Trophoblast cell (in vitro differentiated cells and primary cell): ENCODE results near the gene RFC2.
"Not testable (repeated sequence)": the region's sequence is repeated elsewhere in the genome, so short reads cannot be mapped to it uniquely, and the experiment has no call there.

Experiments
- DNase-seq, 2 donors: peaks; one replicate each; pipeline ENCODE4 v3.0.0-alpha.2; 2016
- H2AFZ ChIP-seq: 2 replicates; pipeline ENCODE4 v1.6.1; 2013; ENCODE audit warnings: low read length, moderate library complexity, mild to moderate bottlenecking; ENCODE audit not compliant: insufficient read depth, poor library complexity
- H2AK5ac ChIP-seq: 2 replicates; pipeline ENCODE4 v1.6.1; 2013; ENCODE audit warnings: mild to moderate bottlenecking, low read length
- H2BK120ac ChIP-seq: 2 replicates; pipeline ENCODE4 v1.6.1; 2013; ENCODE audit warnings: low read length, mild to moderate bottlenecking, moderate library complexity; ENCODE audit not compliant: insufficient read depth, poor library complexity
- H2BK12ac ChIP-seq: 2 replicates; pipeline ENCODE4 v1.6.1; 2013; ENCODE audit warnings: mild to moderate bottlenecking, low read length, moderate library complexity
- H2BK5ac ChIP-seq: 2 replicates; pipeline ENCODE4 v1.6.1; 2013; ENCODE audit warnings: low read length, low read depth, moderate library complexity, mild to moderate bottlenecking; ENCODE audit not compliant: poor library complexity
- H3K14ac ChIP-seq: 2 replicates; pipeline ENCODE4 v1.6.1; 2013; ENCODE audit warnings: mild to moderate bottlenecking, low read length
- H3K18ac ChIP-seq: 2 replicates; pipeline ENCODE4 v1.6.1; 2013; ENCODE audit warnings: mild to moderate bottlenecking, low read length
- H3K23ac ChIP-seq: 2 replicates; pipeline ENCODE4 v1.6.1; 2013; ENCODE audit warnings: low read length
- H3K27ac ChIP-seq: 2 replicates; pipeline ENCODE4 v1.5.1; 2013; ENCODE audit warnings: low read depth, mild to moderate bottlenecking, inconsistent platforms, low read length, moderate library complexity
- H3K27me3 ChIP-seq: 2 replicates; pipeline ENCODE4 v1.6.1; 2013; ENCODE audit warnings: inconsistent platforms, mild to moderate bottlenecking, low read length, moderate library complexity; ENCODE audit not compliant: insufficient read depth
- H3K36me3 ChIP-seq, 2 experiments: 1 replicate in 1 of 2; 2 replicates in 1 of 2; pipeline ENCODE4 v1.6.1; 2013; ENCODE audit warnings: low read length in 2 of 2, mild to moderate bottlenecking in 2 of 2, moderate library complexity in 1 of 2; ENCODE audit not compliant: insufficient read depth in 2 of 2, control insufficient read depth in 1 of 2
- H3K4ac ChIP-seq: 2 replicates; pipeline ENCODE4 v1.6.1; 2013; ENCODE audit warnings: low read depth, mild to moderate bottlenecking, low read length, moderate library complexity
- H3K4me1 ChIP-seq, 2 experiments: 1 replicate in 1 of 2; 2 replicates in 1 of 2; pipeline ENCODE4 v1.6.1; 2013; ENCODE audit warnings: low read length in 2 of 2, mild to moderate bottlenecking in 2 of 2, moderate library complexity in 1 of 2; ENCODE audit not compliant: insufficient read depth in 2 of 2, control insufficient read depth in 1 of 2
- H3K4me2 ChIP-seq: 2 replicates; pipeline ENCODE4 v1.6.1; 2013; ENCODE audit warnings: inconsistent platforms, mild to moderate bottlenecking, low read length, moderate library complexity
- H3K4me3 ChIP-seq: 2 replicates; pipeline ENCODE4 v1.5.1; 2013; ENCODE audit warnings: mild to moderate bottlenecking, low read depth, low read length, inconsistent platforms
- H3K79me1 ChIP-seq: one replicate; pipeline ENCODE4 v1.6.1; 2013; ENCODE audit warnings: low read length
- H3K79me2 ChIP-seq: 2 replicates; pipeline ENCODE4 v1.6.1; 2013; ENCODE audit warnings: low read length, mild to moderate bottlenecking; ENCODE audit not compliant: control insufficient read depth, insufficient read depth, poor library complexity
- H3K9ac ChIP-seq: 2 replicates; pipeline ENCODE4 v1.6.1; 2013; ENCODE audit warnings: mild to moderate bottlenecking, low read length
- H3K9me3 ChIP-seq: 2 replicates; pipeline ENCODE4 v1.6.1; 2013; ENCODE audit warnings: low read depth, mild to moderate bottlenecking, control low read depth, inconsistent platforms, low read length; ENCODE audit not compliant: insufficient read depth
- H4K12ac ChIP-seq: 2 replicates; pipeline ENCODE4 v1.6.1; 2013; ENCODE audit warnings: low read depth, mild to moderate bottlenecking, low read length, moderate library complexity
- H4K8ac ChIP-seq: 2 replicates; pipeline ENCODE4 v1.6.1; 2013; ENCODE audit warnings: low read depth, mild to moderate bottlenecking, low read length, moderate library complexity
- H4K91ac ChIP-seq: one replicate; pipeline ENCODE4 v1.6.1; 2013; ENCODE audit warnings: low read depth, mild to moderate bottlenecking, low read length, moderate library complexity
- WGBS: extraction: QIAGEN DNeasy Blood & Tissue Kit; methylation state at CpG from one replicate; pipeline ENCODE4 v1.1.7; 2013; ENCODE audit warnings: missing lambda C conversion rate; ENCODE audit not compliant: insufficient read length, insufficient coverage; ENCODE audit errors: extremely low coverage; 5-methylcytosine and 5-hydroxymethylcytosine counted together

Gene RFC2

GRCh38 chr7:74249058-74249457, 5.1 kb downstream of the RFC2 start:
- H3K79me2 ChIP-seq, H3K27me3 ChIP-seq, H2AK5ac ChIP-seq, H3K9ac ChIP-seq, H3K4me2 ChIP-seq, H2BK12ac ChIP-seq, H4K8ac ChIP-seq, H4K91ac ChIP-seq, H3K9me3 ChIP-seq, H2BK120ac ChIP-seq, H2AFZ ChIP-seq, H3K18ac ChIP-seq, H3K23ac ChIP-seq, H4K12ac ChIP-seq, H3K4me3 ChIP-seq, H3K4me1 ChIP-seq, DNase-seq, H3K14ac ChIP-seq, H3K4ac ChIP-seq, H3K27ac ChIP-seq, H2BK5ac ChIP-seq, H3K79me1 ChIP-seq: not testable (repeated sequence)
- H3K36me3 ChIP-seq = peaks cover 37 to 40% of the 10 kb centered on the region in 2 experiments
- WGBS = no CpG with 5 or more reads among the region's 10 CpGs

DNA sequence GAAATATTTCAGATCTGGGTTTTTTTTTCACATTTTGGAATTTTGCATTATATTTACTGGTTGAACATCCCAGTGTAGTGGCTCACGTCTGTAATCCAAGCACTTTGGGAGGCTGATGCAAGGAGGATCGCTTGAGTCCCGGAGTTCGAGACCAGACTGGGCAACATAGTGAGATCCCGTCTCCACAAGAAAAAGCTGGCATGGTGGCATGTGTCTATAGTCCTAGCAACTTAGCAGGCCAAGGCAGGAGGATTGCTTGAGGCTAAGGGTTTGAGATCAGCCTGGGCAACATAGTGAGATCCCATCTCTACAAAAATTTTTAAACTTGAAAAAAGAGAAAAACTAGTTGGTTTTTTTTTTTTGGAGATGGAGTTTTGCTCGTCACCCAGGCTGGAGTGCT, 6.0 kb downstream of the RFC2 start:
- Histone ChIP-seq H3K79me1 (no peaks in the 10 kb centered on the region), H3K18ac (no peak overlapping the region), H3K23ac (no peak overlapping the region), H3K9ac (no peak overlapping the region), H3K4me3 (no peak overlapping the region), H2BK120ac (no peak overlapping the region), H2AFZ (no peak overlapping the region), H3K79me2 (no peaks in the 10 kb centered on the region), H3K4ac (no peak overlapping the region), H4K91ac (no peak overlapping the region), H4K12ac (no peak overlapping the region), H3K4me2 (no peak overlapping the region), H3K9me3 (no peaks in the 10 kb centered on the region), H3K4me1 (peaks cover under 1% of the 10 kb centered on the region in 2 experiments), H3K36me3 (peaks cover 39 to 42% of the 10 kb centered on the region in 2 experiments), H2BK5ac (no peak overlapping the region), H3K27me3 (no peaks in the 10 kb centered on the region), H3K14ac (no peak overlapping the region), H2AK5ac (no peak overlapping the region), H3K27ac (no peak overlapping the region), H2BK12ac (no peak overlapping the region), H4K8ac (no peak overlapping the region)
- no CpG with 5 or more reads among the region's 6 CpGs for WGBS
- no peak for DNase-seq

- no peak overlapping the region for H2AFZ ChIP-seq
- DNase-seq = no peak
- no peak overlapping the region for H2BK120ac ChIP-seq
- H2BK12ac ChIP-seq = no peak overlapping the region
- no peak overlapping the region for H3K14ac ChIP-seq
- no peak overlapping the region for H3K18ac ChIP-seq
- H3K27me3 ChIP-seq = no peaks in the 10 kb centered on the region
- H3K4me2 ChIP-seq = no peak overlapping the region
- no peak overlapping the region for H3K4ac ChIP-seq
- H3K79me2 ChIP-seq = no peaks in the 10 kb centered on the region
- H2BK5ac ChIP-seq = no peak overlapping the region
- H3K27ac ChIP-seq = no peak overlapping the region
- peaks cover 51 to 55% of the 10 kb centered on the region in 2 experiments for H3K36me3 ChIP-seq
- H4K8ac ChIP-seq = no peak overlapping the region
- H3K4me3 ChIP-seq = no peak overlapping the region
- no peak overlapping the region for H3K9ac ChIP-seq
- no peak overlapping the region for H4K12ac ChIP-seq
- no peak overlapping the region for H2AK5ac ChIP-seq
- no peak overlapping the region for H3K23ac ChIP-seq
- no peaks in the 10 kb centered on the region for H3K4me1 ChIP-seq
- WGBS = no CpG with 5 or more reads among the region's 4 CpGs
- H4K91ac ChIP-seq = no peak overlapping the region
- no peaks in the 10 kb centered on the region for H3K9me3 ChIP-seq
- no peaks in the 10 kb centered on the region for H3K79me1 ChIP-seq
These were observed 7.7 kb downstream of the RFC2 start for GRCh38 chr7:74246497-74246896.

GRCh38 chr7:74242122-74242443, 12.1 kb downstream of the RFC2 start:
- Histone ChIP-seq H4K91ac (no peak overlapping the region), H3K23ac (no peak overlapping the region), H3K4me2 (no peak overlapping the region), H3K9ac (no peak overlapping the region), H2BK120ac (no peak overlapping the region), H3K36me3 (peaks cover 56 to 57% of the 10 kb centered on the region in 2 experiments), H4K8ac (no peak overlapping the region), H3K79me1 (no peaks in the 10 kb centered on the region), H4K12ac (no peak overlapping the region), H3K4me1 (no peaks in the 10 kb centered on the region), H3K9me3 (no peaks in the 10 kb centered on the region), H3K27me3 (no peaks in the 10 kb centered on the region), H3K14ac (no peak overlapping the region), H3K4ac (no peak overlapping the region), H2BK5ac (no peak overlapping the region), H3K27ac (no peak overlapping the region), H3K18ac (no peak overlapping the region), H3K4me3 (no peak overlapping the region), H2AFZ (no peak overlapping the region), H3K79me2 (no peaks in the 10 kb centered on the region), H2BK12ac (no peak overlapping the region), H2AK5ac (no peak overlapping the region)
- no CpG with 5 or more reads among the region's 6 CpGs for WGBS
- no peak for DNase-seq
